Measurements from ENCODE around the gene TBC1D4. TPM values are rescaled to one million over a fixed set of nuclear protein-coding genes. Genes with fewer than 3 reads are reported as not detected.

TBC1D4 gene
- total RNA-seq, 1 donor from 2014 or later: 47.1 TPM

GRCh38 chr13:75513271-75513670, 31.3 kb upstream of the TBC1D4 start:
- H3K9me3 Mint-ChIP-seq: peaks cover 5% of the 10 kb centered on the region
- H3K36me3 Mint-ChIP-seq: no peaks in the 10 kb centered on the region
- no peak overlapping the region for H3K27ac Mint-ChIP-seq
- DNase-seq (ENCODE audit: extremely low spot score, unreplicated experiment): no peak
- no peak for TF ChIP-seq CTCF (conservative IDR thresholded peaks at IDR 0.05)
- H3K4me1 Mint-ChIP-seq (ENCODE audit: unreplicated experiment): no peaks in the 10 kb centered on the region
- no peaks in the 10 kb centered on the region for H3K27me3 Mint-ChIP-seq
- no peak overlapping the region for H3K4me3 Mint-ChIP-seq

- Mint-ChIP-seq H3K4me3 (no peak overlapping the region), H3K36me3 (no peaks in the 10 kb centered on the region), H3K27ac (no peak overlapping the region), H3K27me3 (no peaks in the 10 kb centered on the region), H3K4me1 (ENCODE audit: unreplicated experiment) (no peaks in the 10 kb centered on the region), H3K9me3 (no peaks in the 10 kb centered on the region)
- TF ChIP-seq CTCF (conservative IDR thresholded peaks at IDR 0.05): no peak
- no peak for DNase-seq (ENCODE audit: extremely low spot score, unreplicated experiment)
Measured at GRCh38 chr13:75512253-75512652, 30.3 kb upstream of the TBC1D4 start.

GRCh38 chr13:75511051-75511625, 29.2 kb upstream of the TBC1D4 start:
- no peak overlapping the region for H3K4me3 Mint-ChIP-seq
- no peaks in the 10 kb centered on the region for H3K36me3 Mint-ChIP-seq
- TF ChIP-seq CTCF (conservative IDR thresholded peaks at IDR 0.05): no peak
- H3K27me3 Mint-ChIP-seq: no peaks in the 10 kb centered on the region
- no peaks in the 10 kb centered on the region for H3K4me1 Mint-ChIP-seq (ENCODE audit: unreplicated experiment)
- no peak overlapping the region for H3K27ac Mint-ChIP-seq
- no peaks in the 10 kb centered on the region for H3K9me3 Mint-ChIP-seq
- DNase-seq (ENCODE audit: extremely low spot score, unreplicated experiment): no peak

- no peak overlapping the region for H3K27ac Mint-ChIP-seq
Measured at GRCh38 chr13:75508002-75508548, 26.1 kb upstream of the TBC1D4 start.

GRCh38 chr13:75507027-75508001, 25.3 kb upstream of the TBC1D4 start:
- DNase-seq (ENCODE audit: extremely low spot score, unreplicated experiment): no peak
- H3K4me1 Mint-ChIP-seq (ENCODE audit: unreplicated experiment): no peaks in the 10 kb centered on the region
- TF ChIP-seq CTCF (conservative IDR thresholded peaks at IDR 0.05): no peak
- H3K9me3 Mint-ChIP-seq: no peaks in the 10 kb centered on the region
- no peaks in the 10 kb centered on the region for H3K27me3 Mint-ChIP-seq
- no peak overlapping the region for H3K4me3 Mint-ChIP-seq
- no peak overlapping the region for H3K27ac Mint-ChIP-seq
- H3K36me3 Mint-ChIP-seq: no peaks in the 10 kb centered on the region

More at GRCh38 chr13:75508002-75508548, 26.1 kb upstream of the TBC1D4 start:
- no peaks in the 10 kb centered on the region for H3K4me1 Mint-ChIP-seq (ENCODE audit: unreplicated experiment)
- TF ChIP-seq CTCF (conservative IDR thresholded peaks at IDR 0.05): no peak
- no peak overlapping the region for H3K4me3 Mint-ChIP-seq
- H3K27me3 Mint-ChIP-seq: no peaks in the 10 kb centered on the region
- DNase-seq (ENCODE audit: extremely low spot score, unreplicated experiment): no peak
- H3K9me3 Mint-ChIP-seq: no peaks in the 10 kb centered on the region
- no peaks in the 10 kb centered on the region for H3K36me3 Mint-ChIP-seq

Measured in type B pancreatic cell (in vitro differentiated cells).